Right hindlimb (tissue), 1 donor: ENCODE results near the gene MRM1.
"Not testable (repeated sequence)": the region's sequence is repeated elsewhere in the genome, so short reads cannot be mapped to it uniquely, and the experiment has no call there.

Source experiments
- DNase-seq: peaks from one replicate; pipeline ENCODE4 v3.0.0-alpha.2; 2018

The MRM1 gene

DNA sequence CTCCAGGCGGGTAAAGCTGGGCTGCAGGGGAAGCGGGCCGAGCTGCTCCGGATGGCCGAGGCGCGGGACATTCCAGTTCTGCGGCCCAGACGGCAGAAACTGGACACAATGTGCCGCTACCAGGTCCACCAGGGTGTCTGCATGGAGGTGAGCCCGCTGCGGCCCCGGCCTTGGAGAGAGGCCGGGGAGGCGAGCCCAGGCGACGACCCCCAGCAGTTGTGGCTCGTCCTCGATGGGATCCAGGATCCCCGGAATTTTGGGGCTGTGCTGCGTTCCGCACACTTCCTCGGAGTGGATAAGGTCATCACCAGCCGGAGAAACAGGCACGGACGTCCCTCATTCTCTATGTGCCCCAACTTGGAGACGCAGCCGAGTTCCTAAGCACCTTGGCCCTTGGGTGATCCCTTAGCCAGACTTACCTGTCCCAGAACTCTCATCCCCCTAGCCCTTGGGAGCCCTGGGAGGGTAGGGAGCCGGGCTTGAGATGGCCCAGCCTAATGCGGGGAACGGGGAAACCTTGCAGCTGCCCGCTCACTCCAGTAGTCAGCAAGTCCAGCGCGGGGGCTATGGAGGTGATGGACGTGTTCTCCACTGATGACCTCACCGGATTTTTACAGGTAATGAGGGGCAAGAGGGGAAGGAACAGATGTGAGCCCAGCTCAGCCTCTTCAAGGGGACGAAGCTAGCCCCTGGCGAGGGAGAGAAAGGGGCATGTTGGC lies 806 bp downstream of the MRM1 start:
- DNase-seq: no peak

DNA sequence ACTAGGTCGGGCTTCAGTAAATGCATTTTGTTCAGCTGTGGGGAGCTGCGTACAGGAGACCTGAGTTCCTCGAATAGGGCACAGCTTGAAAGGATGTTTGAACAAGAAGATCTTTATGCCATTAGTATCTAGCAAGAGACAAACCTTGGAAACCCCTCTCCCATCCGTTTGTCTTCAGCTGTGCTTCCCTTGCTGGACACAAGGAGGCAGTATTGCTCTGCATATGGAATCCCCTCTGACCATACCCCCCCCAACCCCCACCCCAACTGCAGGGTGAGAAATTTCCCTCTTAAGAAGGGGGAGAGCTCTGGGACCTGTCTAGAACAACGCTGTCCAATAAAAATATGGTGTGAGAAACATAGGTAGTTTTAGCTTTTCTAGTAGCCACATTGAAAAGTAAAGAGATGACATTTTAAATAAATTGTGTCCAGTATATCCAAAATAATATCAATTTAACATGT lies 1.6 kb downstream of the MRM1 start:
- peak; percentile 63 for DNase-seq

- DNase-seq: not testable (repeated sequence)
Measured at GRCh38 chr17:36605028-36605427, 3.6 kb downstream of the MRM1 start.

DNA sequence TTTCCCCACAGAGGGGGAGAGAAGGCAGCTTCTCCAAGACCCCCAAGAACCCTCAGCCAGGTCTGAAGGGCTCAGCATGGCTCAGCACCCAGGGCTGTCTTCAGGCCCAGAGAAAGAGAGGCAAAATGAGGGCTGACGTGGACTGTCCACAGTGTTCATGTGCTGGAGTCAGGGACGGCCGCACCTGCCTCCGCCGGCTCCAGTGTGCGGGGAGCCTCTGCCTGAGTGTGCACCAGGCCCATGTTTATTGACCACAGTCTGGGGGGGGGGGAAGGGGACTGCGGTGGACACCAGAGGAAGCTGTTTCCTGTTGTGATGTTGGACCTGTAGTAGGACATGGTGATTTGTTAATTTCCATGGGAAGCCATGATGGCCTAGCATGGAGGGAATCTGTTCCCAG lies 6.9 kb downstream of the MRM1 start:
- DNase-seq: no peak

DNA sequence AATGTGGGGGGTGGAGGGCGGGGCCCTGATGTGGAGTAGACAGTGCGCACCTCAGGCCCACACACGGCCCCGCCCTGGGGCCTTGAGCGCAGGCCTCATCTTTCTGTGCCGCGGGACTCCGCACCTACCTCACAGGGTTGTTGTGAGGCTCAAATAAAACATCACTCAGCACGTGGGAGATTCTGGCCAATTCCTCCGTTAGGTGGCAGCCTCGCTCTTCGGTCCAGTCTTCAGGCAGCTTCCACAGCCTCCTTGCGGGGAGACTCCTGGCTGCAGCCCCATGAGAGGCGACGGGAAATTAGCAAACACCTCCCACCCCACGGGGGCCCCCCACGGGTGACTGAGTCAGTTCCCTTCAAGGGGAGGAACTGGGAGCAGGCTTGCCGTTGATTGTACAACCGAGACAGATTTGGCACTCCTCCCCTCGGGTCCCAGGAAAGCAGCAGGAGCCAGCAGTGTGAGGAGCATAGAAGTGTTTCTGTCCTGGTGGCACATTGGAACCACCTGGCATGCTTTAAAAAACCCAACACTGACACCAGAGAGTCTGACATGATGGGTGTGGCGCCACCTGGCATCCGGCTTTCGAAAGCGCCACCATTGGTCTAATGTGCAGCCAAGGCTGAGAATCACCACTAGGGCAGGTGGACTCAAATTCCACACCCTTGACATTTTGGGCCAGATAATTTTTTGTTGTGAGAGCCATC lies 7.6 kb downstream of the MRM1 start:
- peak; percentile 61 for DNase-seq

DNA sequence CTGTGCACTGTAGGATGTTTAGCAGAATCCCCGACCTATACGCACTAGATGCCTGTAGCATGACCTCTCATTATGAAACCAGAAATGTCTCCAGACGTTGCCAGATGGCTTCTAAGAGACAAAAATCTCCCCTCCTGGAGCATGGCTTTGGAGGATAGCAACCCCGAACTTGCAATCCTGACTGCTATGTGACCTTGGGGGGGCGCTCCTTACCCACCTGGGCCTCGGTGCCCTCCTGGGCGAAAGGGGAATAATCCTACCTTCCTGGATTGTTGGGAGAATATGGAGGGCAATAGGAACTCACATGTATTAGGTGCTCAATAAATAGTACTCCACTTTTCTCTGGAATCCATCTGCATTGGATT lies 8.1 kb downstream of the MRM1 start:
- DNase-seq: no peak

GRCh38 chr17:36610474-36610873 lies 9.1 kb downstream of the MRM1 start:
- no peak for DNase-seq

DNA sequence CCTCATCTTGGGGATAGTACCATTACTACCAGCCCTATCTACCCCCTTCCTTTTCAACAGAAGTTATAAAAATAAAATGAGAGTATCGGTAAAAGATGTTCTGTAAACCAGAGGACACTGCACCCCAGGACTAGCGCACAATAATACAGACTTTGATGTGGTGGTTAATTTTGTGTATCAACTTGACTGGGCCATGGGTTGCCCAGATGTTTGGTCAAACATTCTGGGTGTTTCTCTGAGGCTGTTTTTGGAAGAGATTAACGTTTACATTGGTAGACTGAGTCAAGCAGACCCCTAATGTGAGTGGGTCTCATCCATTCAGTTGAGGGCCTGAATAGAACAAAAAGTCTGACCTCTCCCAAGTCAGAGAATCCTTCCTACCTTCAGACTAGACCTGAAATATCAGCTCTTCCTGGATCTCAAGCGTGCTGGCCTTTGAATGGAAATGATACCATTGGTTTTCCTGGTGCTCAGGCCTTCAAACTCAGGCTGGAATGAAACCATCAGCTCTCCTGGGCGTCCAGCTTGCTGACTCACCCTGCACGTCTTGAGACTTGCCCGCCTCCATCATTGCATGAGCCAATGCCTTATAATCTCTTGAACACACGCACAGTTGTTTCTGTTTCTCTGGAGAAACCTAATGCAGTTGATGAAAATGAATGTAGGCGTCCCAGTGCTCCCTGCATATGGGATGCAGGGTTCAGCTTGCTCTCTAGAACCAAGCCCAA lies 10.1 kb downstream of the MRM1 start:
- no peak for DNase-seq

DNA sequence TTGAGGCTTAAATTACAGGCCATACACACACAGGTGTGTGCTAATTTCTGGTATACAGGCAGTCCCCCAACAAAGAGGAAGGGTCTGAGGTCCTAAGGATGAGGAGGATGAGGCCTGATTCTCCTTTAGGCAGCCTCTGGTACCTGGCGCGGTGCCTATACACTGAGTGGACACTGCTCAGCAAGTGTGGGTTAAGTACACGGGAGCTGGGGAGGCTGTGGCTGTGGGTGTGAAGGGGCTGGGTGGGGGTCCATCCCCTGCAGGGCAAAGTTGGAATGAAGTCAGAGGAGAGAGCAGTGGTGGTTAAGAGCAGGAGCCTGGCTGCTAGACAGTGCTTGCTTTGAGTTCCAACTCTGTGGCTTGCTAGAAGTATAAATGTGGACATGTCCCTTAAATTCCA lies 10.9 kb downstream of the MRM1 start:
- DNase-seq: no peak

DNA sequence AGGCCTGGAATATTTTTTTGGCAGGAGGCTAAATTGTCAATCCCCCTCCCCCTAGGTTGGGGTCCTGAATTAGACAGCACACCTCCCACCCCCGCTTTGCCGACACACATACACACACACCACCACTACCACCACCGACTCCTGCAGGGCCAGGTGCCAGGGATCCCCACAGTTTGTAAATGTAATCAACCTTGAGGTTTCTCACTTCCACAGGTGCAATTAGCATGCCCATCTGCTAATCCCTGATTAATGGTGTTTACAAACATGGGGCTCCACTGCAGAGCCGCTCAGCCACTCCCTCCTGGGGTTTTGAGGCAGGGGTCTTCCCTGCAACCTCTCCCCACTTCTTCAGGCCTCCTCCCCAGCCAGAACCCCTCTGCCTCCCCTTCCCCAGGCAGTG lies 11.8 kb downstream of the MRM1 start:
- DNase-seq: no peak

- DNase-seq: no peak
Measured at GRCh38 chr17:36614081-36614480, 12.7 kb downstream of the MRM1 start.

- peak; percentile 48 for DNase-seq
Measured at GRCh38 chr17:36614933-36615332, 13.6 kb downstream of the MRM1 start.

- no peak for DNase-seq
Measured at GRCh38 chr17:36616061-36617029, 15.0 kb downstream of the MRM1 start.

GRCh38 chr17:36617773-36618172 lies 16.4 kb downstream of the MRM1 start:
- no peak for DNase-seq

- DNase-seq: no peak
Measured at GRCh38 chr17:36623281-36623680, 21.9 kb downstream of the MRM1 start.

DNA sequence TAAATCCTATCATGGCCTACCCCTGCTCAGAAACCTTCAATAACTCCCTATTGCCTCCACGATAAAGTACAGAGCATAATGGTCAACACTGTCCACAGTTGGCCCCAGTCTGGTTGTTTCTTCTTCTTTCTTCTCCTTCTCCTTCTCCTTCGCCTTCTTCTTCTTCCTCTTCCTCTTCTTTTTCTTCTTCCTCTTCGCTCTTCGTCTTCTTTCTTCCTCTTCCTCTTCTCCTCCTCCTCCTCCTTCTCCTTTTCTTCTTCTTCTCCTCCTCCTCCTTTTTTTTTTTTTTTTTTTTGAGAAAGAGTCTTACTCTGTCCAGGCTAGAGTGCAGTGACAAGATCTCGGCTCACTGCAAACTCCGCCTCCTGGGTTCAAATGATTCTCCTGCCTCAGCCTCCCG lies 23.8 kb downstream of the MRM1 start:
- DNase-seq: no peak

- no peak for DNase-seq
Measured at GRCh38 chr17:36627101-36627500, 25.7 kb downstream of the MRM1 start.

GRCh38 chr17:36628576-36628975 lies 27.2 kb downstream of the MRM1 start:
- no peak for DNase-seq

DNA sequence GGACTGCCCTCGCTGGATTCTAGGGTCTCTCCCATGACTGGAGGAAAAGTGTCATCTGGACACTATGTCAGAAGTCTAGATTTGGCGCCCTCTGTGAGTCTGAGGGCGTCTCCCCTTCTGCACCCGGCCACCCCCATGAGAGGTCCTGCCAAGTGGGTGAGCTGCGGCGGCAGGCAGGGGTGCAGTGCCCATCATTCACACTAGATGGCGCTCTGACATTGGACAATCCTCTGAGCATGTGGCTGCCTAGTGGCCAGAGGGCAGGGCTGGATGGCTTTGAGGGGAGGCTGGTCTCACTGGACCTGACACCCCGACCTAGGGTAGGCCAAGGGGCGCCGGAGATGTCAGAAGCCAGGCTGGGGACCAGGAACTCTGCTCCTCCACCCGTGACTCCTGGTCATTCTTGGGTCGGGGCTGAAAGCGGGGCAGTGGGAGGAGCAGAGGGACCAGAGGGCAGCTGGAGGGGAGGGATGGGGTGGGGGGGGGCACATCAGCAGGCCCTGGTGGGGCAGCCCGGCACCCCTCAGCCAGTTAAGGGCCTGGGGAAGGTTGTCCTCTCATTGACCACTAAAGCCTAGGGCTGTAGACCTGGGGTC lies 28.0 kb downstream of the MRM1 start:
- peak; percentile 75 for DNase-seq

DNA sequence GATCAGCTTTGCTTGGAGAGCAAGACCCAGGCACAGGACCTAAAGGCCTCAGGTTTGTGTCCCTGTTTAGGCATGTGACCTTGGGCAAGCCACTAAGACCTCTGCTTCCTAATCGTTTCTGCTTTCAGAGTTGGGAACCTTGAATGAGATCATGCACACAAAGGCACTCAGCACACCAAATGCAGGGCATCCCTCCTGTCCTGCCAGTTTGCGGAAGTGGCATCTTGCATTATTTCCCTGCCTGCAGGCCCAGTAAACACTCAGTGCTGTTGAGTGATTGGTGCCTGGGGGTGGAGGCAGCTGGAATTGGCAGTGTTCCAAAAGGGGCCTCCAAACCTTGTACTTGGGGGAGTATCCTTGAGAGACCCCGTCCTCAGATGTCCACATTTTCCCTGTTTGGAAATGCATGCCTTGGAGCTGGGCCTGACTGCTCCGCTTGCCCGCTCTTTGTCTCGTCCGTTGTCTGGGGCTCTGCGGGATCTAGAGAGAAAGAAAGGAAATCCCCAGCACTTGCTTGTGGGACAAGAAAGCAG lies 28.7 kb downstream of the MRM1 start:
- no peak for DNase-seq

GRCh38 chr17:36631022-36631421 lies 29.6 kb downstream of the MRM1 start:
- DNase-seq: no peak
